CD4-positive, alpha-beta T cell treated with Interleukin-12 subunit alpha and Interleukin-12 subunit beta, for 1 hour (primary cell): Measurements from ENCODE around the gene NUP54.
A peak's percentile ranks its signal among the peaks of the same experiment; 100 is the strongest.

Source experiments
- DNase-seq: peaks from one replicate; pipeline ENCODE4 v3.0.0-alpha.2; 2020

The NUP54 gene

DNA sequence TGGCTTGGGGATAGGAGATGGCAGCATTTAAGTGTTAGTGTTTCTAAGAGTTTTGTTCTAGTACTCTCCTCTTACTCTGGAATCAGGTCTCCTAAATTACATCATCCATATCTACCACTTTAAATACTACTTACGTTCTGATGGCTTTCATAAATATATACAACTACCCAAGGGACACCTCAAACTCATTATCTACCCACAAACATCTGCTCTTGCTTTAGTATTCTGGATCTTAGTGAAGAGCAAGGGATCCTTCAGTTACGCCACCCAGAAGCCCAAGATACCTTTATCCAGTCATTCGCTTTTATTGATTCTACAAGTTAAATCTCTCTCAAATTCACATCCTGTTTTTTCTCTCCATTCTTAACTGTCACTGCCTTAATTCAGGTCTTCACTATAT is 7.0 kb downstream of the NUP54 start:
- DNase-seq, result no peak

- DNase-seq, result no peak
Measured at GRCh38 chr4:76127754-76128153, 20.4 kb downstream of the NUP54 start.

DNA sequence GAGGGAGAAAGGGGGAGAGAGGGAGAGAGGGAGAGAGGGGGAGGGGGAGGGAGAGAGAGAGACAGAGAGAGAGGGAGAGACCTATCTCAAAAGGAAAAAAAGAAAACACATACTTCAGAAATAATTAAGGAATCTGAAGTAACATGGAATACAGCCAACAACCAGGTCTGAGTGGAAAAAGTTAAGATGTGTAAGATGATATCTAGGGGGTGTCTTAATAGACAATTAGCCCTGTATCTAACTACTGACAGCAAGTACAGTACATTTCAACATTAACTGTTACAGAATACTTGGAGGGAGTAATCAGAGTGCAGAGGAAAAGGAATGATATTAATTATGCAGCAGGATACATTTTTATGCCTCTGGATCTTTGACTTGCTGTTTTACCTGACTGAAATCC is 22.4 kb downstream of the NUP54 start:
- DNase-seq, result no peak

GRCh38 chr4:76120199-76120598 is 28.0 kb downstream of the NUP54 start:
- no peak for DNase-seq

- no peak for DNase-seq
Measured at GRCh38 chr4:76117536-76117935, 30.7 kb downstream of the NUP54 start.

DNA sequence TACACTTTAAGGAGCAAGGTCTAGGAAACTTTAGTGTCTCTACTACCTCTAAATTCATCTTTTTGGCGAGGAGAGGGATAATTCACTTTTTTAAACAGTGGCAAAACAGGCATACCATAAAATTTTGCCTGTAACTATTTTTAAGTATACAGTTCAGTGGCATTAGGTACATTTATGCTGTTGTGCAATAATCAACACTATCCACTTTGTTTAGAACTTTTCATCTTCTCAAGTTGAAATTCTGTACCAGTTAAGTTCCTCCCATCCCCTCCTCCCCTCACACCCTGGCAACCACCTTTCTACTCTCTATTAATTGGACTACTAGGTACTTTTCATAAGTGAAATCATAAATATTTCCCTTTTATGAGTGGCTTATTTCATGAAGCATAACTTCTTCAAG is 31.4 kb downstream of the NUP54 start:
- DNase-seq, result no peak

DNA sequence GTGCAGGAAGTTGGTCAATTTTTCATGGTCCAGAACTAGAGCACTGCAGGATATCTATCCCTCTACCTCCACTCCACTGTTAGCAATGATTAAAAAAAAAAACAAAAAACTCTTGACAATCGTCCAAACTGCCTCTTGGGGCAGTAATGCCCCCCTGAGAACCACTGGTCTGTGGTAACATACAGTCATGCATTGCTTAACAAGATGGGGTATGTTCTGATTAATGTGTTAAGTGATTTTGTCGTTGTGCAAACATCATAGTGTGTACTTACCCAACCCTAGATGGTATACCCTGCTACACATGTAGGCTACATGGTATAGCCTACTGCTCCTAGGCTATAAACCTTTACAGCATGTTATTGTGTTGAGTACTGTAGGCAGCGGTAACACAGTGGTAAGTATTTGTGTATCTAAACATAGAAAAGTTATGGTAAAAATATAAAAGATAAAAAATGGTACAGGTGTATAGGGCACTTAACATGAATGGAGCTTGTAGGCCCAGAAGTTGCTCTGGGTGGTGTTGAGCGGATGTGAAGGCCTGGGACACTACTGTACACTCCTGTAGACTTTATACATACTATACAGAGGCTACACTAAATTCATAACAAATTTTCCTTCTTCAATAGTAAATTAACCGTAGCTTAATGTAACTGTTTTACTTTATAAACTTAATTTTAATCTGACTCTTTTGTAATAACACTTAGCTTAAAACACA is 39.6 kb downstream of the NUP54 start:
- no peak for DNase-seq

DNA sequence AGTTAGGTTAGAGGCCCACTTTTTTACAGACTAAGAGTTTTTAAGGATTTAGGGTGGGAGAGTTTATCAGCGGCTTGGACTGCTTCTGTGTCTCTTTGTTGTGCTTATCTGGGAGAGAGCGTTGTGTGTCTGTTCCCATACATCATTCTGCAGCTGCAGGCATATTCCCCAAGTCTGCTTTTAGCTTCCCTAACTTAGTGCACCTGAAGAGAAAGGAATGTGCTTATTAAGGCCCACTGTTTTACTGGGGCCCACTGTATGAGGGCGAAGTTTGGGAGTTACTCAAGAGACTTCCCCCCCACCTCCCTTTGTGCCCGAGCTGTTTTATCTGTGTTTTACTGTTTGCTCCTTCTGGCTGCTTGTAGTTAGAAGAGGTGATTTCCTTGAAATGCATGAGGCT is 41.8 kb downstream of the NUP54 start:
- DNase-seq, result no peak

DNA sequence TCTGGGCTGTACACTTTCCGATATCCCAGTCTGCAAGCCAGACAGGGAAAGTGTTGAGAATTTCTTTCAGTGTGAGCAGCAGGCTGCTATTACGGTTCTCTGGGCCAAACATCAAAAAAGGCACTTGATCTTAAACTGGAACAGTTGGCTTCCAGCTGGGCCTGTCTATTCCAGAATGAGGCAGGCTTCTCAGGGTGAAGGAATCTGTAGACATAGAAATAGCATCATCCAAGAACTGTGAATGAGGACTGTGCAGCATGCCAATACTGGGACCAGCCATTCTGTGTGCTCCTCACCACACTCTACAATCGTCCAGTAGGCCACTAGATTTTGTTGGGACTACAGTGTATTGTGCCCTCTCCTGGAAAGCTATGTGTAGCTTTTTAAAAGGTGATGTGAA is 42.5 kb downstream of the NUP54 start:
- no peak for DNase-seq

DNA sequence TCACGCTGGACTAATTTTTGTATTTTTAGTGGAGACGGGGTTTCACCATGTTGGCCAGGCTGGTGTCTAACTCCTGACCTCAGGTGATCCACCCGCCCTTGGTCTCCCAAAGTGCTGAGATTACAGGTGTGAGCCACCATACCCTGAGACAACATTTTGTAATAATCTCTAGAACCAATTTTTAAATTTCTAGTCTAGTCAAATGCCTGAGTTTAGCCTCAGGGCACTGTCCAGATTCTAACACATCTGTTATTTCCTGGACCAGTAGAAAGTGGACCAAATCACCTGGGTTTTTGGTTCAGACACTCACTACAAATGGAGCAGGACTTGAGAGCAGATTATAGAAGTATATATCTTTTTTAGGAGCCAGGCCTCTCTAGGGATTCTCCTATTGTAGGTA is 52.1 kb downstream of the NUP54 start:
- no peak for DNase-seq

GRCh38 chr4:76095568-76095967 is 52.6 kb downstream of the NUP54 start:
- DNase-seq, result no peak

DNA sequence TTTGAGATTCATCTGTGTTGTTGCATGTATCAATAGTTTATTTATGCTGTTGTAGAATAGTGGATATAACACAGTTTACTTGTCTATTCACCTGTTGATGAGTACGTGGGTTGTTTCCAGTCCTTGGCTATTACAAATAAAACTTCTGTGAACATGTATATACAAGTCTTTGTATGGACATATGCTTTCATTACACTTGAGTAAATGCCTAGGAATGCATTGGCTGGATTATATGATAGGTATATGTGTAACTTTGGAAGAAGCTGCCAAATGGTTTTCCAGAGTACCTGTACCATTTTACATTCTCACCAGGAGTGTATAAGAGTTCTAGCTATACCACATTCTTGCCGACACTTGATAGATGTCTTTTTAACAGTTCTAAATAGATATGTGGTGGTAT is 57.1 kb downstream of the NUP54 start:
- DNase-seq, result no peak

DNA sequence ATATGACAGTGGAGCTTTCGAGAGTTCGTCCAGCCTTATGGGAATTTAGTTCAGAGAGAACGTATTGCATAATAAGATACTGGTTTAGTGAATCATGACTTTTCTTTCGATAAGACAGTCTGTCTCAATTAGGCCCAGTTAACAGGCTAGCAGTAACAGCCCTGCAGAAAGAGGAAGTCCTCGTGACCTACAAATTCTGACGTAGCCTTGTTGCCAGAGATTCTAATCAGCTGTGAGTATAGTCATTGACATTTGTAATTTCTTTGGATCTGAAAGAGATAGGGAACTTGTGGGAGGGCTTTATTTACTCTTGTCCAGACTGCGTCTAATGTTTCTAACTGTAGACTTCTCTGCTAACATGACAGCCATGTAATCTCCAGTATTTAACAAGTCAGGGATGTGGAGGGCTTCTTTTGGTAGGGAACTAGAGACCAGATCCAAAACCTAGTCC is 57.9 kb downstream of the NUP54 start:
- DNase-seq, result peak; percentile 27

DNA sequence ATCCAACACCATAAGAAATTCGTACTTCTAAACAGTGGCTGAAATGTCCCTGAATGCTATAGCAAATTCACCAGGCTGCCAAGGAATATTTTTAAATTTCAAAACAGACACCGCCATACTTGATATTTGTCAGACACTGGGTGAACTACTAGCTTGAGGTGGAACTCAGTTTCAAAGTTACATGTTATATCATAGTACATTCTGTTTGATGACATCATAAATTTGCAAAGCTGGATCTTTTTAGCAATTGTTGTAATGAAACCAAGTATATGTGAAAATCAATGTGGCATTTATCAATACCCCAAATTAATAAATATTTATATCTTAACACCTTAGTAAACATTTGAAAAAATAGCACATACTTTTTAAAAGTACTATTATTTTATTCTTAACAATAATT is 59.5 kb downstream of the NUP54 start:
- DNase-seq, result no peak

- DNase-seq, result no peak
Measured at GRCh38 chr4:76087007-76087769, 61.0 kb downstream of the NUP54 start.

DNA sequence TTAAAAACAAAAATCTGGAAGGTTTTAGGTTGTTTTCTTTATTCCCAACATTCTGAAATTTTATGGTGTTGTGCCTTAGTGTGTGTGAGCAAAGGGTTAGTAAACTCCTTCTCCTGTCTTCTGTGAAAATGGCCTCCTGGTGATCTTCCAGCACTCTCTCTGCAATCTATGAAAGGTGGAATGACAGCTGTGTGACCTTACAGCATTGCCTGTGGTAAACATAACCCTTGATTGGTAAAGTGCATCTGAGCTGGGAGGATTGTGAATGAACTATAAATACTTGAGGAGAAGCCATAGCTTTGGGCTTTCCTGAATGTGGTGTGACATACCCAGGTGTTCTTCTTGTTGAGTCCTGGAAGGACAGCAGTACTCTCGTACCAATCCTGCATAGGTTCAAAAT is 63.7 kb downstream of the NUP54 start:
- no peak for DNase-seq

- no peak for DNase-seq
Measured at GRCh38 chr4:76083386-76083988, 64.7 kb downstream of the NUP54 start.

GRCh38 chr4:76078033-76078613 is 70.1 kb downstream of the NUP54 start:
- no peak for DNase-seq

- DNase-seq, result no peak
Measured at GRCh38 chr4:76074993-76075600, 73.1 kb downstream of the NUP54 start.

GRCh38 chr4:76074468-76074867 is 73.7 kb downstream of the NUP54 start, which contains the start of gene ART3:
ART3 (plus strand) TSS chr4:76074709; CDS start chr4:76075890, 1,181 bp downstream.
- no peak for DNase-seq

- DNase-seq, result no peak
Measured at GRCh38 chr4:76072760-76073159, 75.4 kb downstream of the NUP54 start.

DNA sequence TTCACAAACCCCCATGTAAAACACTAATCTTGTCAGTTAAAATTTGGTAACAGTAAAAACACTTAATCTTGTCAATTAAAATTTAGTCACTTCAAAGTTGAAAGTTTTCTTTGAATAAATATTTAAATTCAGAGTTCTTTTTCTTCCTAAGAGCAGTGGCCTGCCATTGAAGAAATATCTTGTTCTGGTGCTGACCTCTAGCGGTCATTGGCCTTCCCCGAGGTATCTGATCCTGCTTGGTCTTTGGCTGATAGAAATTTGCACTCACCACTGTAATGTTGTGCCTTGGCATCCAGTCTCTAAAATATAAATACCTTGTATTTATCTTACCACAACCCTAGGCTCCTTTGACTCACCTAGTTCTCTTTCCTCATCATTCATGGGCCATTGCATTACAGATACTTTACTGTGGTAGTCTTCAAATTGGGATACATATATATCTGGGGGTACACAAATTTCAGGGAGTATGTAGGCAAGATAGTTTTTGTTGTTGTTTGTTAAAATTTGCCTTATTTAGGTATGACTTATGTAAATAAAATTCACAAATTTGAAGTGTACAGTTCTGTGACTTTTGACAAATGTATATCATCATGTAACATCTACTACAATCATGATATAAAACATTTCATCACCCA is 80.4 kb downstream of the NUP54 start:
- peak; percentile 74 for DNase-seq

DNA sequence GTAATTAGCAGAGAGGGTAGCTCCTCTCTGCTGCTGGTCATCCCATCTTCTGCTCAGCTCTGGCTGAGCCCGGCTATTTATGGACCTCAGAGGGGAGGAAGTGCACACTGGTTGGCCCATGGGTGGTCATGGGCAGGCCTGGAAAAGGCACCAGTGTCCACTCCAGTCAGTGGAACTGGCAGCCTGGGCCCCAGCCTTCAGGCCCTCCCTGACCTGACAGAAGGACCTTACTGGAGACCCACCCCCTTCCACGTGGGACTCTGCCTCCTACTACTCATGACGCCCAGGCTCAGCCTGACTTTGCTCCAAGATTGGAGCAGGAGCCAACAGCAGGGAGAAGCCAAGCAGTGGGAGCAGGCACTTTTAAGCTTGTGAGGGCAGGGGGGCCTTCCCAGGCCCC is 81.7 kb downstream of the NUP54 start:
- no peak for DNase-seq
